ENCODE measurements around the gene CTBP1. TPM values are rescaled to one million over a fixed set of nuclear protein-coding genes. Genes with fewer than 3 reads are reported as not detected.
"Not testable (repeated sequence)": the region's sequence is repeated elsewhere in the genome, so short reads cannot be mapped to it uniquely, and the experiment has no call there.

The CTBP1 gene
- total RNA-seq, 2 donors from 2014 or later, result 132 to 256 TPM

DNA sequence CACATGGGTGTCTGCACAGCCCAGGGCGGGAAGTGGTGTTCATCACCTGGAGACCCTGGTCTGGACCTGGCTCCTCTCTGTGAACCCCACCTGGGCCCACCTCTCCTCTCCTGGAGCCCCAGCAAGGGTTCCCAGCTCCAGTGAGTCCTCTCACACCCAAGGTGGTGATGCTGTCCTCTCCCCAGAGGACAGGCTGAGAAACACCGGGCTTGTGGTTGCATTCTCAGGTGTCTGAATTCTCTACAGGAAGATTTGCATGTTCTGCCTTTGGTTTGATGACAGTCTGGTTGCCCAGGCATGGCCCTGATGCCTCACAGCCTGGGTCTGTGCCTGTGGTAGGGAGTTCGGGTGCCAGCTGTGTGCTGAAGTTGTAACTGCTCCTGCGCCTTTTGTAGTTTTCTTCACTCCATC lies 44.6 kb upstream of the CTBP1 start:
- ATAC-seq (ENCODE audit: insufficient number of reproducible peaks, low FRiP score, low read depth), result no peak
- Histone ChIP-seq H3K4me3 (peak overlapping the region; percentile 45), H3K36me3 (peaks cover 20% of the 10 kb centered on the region), H3K4me1 (ENCODE audit: control insufficient read depth in 1 of 2, low read depth in 2 of 2) (peaks cover 33 to 45% of the 10 kb centered on the region in 2 donors), H3K27me3 (replicated peaks; ENCODE audit: insufficient read depth) (no peaks in the 10 kb centered on the region), H3K9me3 (no peaks in the 10 kb centered on the region), H3K27ac (peak overlapping the region; percentile 63 to 65)
- TF ChIP-seq, protein P1, sequence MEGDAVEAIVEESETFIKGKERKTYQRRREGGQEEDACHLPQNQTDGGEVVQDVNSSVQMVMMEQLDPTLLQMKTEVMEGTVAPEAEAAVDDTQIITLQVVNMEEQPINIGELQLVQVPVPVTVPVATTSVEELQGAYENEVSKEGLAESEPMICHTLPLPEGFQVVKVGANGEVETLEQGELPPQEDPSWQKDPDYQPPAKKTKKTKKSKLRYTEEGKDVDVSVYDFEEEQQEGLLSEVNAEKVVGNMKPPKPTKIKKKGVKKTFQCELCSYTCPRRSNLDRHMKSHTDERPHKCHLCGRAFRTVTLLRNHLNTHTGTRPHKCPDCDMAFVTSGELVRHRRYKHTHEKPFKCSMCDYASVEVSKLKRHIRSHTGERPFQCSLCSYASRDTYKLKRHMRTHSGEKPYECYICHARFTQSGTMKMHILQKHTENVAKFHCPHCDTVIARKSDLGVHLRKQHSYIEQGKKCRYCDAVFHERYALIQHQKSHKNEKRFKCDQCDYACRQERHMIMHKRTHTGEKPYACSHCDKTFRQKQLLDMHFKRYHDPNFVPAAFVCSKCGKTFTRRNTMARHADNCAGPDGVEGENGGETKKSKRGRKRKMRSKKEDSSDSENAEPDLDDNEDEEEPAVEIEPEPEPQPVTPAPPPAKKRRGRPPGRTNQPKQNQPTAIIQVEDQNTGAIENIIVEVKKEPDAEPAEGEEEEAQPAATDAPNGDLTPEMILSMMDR (IDR thresholded peaks at IDR 0.05), result no peak
- DNase-seq (ENCODE audit: low spot score), result no peak

GRCh38 chr4:1292703-1293011 lies 43.7 kb upstream of the CTBP1 start:
- not testable (repeated sequence) for H3K27me3 ChIP-seq (replicated peaks; ENCODE audit: insufficient read depth); H3K9me3 ChIP-seq; DNase-seq (ENCODE audit: low spot score); H3K27ac ChIP-seq; ATAC-seq (ENCODE audit: insufficient number of reproducible peaks, low FRiP score, low read depth); H3K4me3 ChIP-seq
- peaks cover 12% of the 10 kb centered on the region for H3K36me3 ChIP-seq
- H3K4me1 ChIP-seq (ENCODE audit: control insufficient read depth in 1 of 2, low read depth in 2 of 2), result peaks cover 33 to 45% of the 10 kb centered on the region in 2 donors

DNA sequence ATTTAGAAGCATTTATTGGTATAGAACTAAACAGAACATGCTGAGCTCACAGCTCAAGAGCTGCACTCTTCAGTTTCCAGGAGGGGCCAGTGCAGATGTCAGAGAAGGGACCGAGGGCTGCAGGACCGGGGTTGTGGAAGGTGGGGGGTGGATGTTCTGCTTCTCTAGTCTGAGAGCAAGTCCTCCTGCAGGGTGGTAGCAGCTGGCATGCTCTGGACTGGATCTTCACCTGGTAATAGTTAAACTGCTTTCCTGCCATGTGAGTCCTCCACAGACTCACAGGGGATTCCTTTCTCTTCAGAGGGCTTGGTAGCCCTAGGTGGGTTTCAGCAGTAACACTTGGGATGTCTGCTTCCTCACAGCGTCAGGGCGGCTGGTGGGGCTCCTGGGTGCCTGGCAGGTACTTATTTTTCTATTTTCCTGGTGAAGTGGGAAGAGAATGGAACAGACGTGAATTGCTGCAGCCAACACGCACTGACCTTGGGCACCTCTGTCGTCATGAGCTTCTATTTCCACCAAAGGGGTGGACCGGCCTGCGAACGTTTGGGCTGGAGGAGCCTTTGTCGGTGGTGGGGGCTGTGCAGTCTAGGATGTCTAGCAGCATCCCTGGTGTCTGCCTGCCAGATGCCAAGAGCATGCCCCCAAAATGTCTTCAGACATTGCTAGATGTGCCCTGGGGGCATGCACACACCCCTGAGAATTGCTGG lies 43.2 kb upstream of the CTBP1 start:
- Histone ChIP-seq H3K9me3 (no peaks in the 10 kb centered on the region), H3K36me3 (peaks cover 7% of the 10 kb centered on the region), H3K27me3 (replicated peaks; ENCODE audit: insufficient read depth) (no peaks in the 10 kb centered on the region), H3K27ac (no peak overlapping the region), H3K4me3 (no peak overlapping the region), H3K4me1 (ENCODE audit: control insufficient read depth in 1 of 2, low read depth in 2 of 2) (peaks cover 33 to 45% of the 10 kb centered on the region in 2 donors)
- DNase-seq (ENCODE audit: low spot score) (no peak), ATAC-seq (ENCODE audit: insufficient number of reproducible peaks, low FRiP score, low read depth) (no peak)
- TF ChIP-seq, protein P1 (IDR thresholded peaks at IDR 0.05), result no peak

DNA sequence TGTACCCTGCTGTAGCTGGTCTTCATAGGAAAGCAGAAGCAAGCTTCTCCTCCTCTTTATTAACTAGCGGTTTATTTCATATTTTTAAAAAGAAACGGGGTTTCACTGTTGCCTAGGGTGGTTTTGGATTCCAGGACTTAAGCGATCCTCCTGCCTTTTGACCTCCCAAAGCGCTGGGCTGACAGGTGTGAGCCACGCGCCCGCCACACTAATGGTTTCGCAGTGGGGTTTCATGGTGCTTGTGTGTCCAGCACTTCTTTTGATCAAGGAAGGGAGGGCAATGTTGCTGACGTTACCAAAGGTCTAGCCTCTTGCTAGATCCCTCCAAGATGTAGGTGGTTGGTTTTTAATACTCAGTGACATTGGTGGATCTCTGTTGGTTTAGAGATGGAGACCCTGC lies 42.2 kb upstream of the CTBP1 start:
- peaks cover 33 to 45% of the 10 kb centered on the region in 2 donors for H3K4me1 ChIP-seq (ENCODE audit: control insufficient read depth in 1 of 2, low read depth in 2 of 2)

GRCh38 chr4:1290165-1290977 lies 41.4 kb upstream of the CTBP1 start:
- DNase-seq (ENCODE audit: low spot score) (no peak), ATAC-seq (ENCODE audit: insufficient number of reproducible peaks, low FRiP score, low read depth) (no peak)
- Histone ChIP-seq H3K27ac (peak overlapping the region; percentile 55 to 71), H3K4me1 (ENCODE audit: control insufficient read depth in 1 of 2, low read depth in 2 of 2) (peaks cover 33 to 44% of the 10 kb centered on the region in 2 donors), H3K27me3 (replicated peaks; ENCODE audit: insufficient read depth) (no peaks in the 10 kb centered on the region), H3K9me3 (no peaks in the 10 kb centered on the region), H3K36me3 (no peaks in the 10 kb centered on the region), H3K4me3 (peak overlapping the region; percentile 84)
- TF ChIP-seq, protein P1 (IDR thresholded peaks at IDR 0.05), result no peak

More for the DNA sequence above, 42.2 kb upstream of the CTBP1 start:
- no peaks in the 10 kb centered on the region for H3K36me3 ChIP-seq
- H3K27me3 ChIP-seq (replicated peaks; ENCODE audit: insufficient read depth), result no peaks in the 10 kb centered on the region
- H3K9me3 ChIP-seq, result no peaks in the 10 kb centered on the region
- TF ChIP-seq, protein P1 (IDR thresholded peaks at IDR 0.05), result no peak
- peak overlapping the region; percentile 84 for H3K4me3 ChIP-seq
- H3K27ac ChIP-seq, result peak overlapping the region; percentile 55 to 71
- ATAC-seq (ENCODE audit: insufficient number of reproducible peaks, low FRiP score, low read depth) (no peak), DNase-seq (ENCODE audit: low spot score) (no peak)
